Measurements from ENCODE around the gene PRR18.

GRCh38 chr6:166282394-166283032, 25.7 kb downstream of the PRR18 start:
- TF ChIP-seq CTCF (IDR thresholded peaks at IDR 0.05; ENCODE audit: low read depth, low read length, missing input control), result no peak
- TF ChIP-seq ATF3 (IDR thresholded peaks at IDR 0.05), result no peak
- no peak for TF ChIP-seq HNF4G (IDR thresholded peaks at IDR 0.05)
- TF ChIP-seq REST (IDR thresholded peaks at IDR 0.05), result no peak
- TF ChIP-seq MAX (IDR thresholded peaks at IDR 0.05), result no peak
- no peak for TF ChIP-seq GABPA (IDR thresholded peaks at IDR 0.05 in 1 of 2, conservative IDR thresholded peaks at IDR 0.05 in 1 of 2)
- TF ChIP-seq YY1 (IDR thresholded peaks at IDR 0.05), result no peak
- no peak for TF ChIP-seq FOXA1 (IDR thresholded peaks at IDR 0.05)
- no peak for TF ChIP-seq HNF4A (conservative IDR thresholded peaks at IDR 0.05)
- no peak for TF ChIP-seq TAF1 (conservative IDR thresholded peaks at IDR 0.05)
- no peak for TF ChIP-seq EGR1 (IDR thresholded peaks at IDR 0.05; ENCODE audit: low read depth in 2 of 2)
- no peak for TF ChIP-seq RXRA (IDR thresholded peaks at IDR 0.05)
- TF ChIP-seq ZBTB33 (IDR thresholded peaks at IDR 0.05), result no peak
- TF ChIP-seq JUND (IDR thresholded peaks at IDR 0.05), result no peak
